Fibroblast of the aortic adventitia (primary cell): Measurements from ENCODE around the gene KLHDC9. TPM values are rescaled to one million over a fixed set of nuclear protein-coding genes. Genes with fewer than 3 reads are reported as not detected.
A peak's percentile ranks its signal among the peaks of the same experiment; 100 is the strongest.

Experiments
- DNase-seq: peaks from one replicate; pipeline ENCODE4 v3.0.0-alpha.2; 2010; ENCODE audit warnings: low read depth
- H3K4me3 ChIP-seq: 2 replicates; pipeline ENCODE4 v1.5.1; 2011; ENCODE audit warnings: low read depth, mild to moderate bottlenecking, control low read depth, low read length, moderate library complexity
- total RNA-seq: library from RNA; depleted of rRNA; stranded (reverse); fragments of >200 nt; gene quantifications from 2 replicates; pipeline ENCODE4 v1.2.3, GENCODE V29; 2012; ENCODE audit warnings: low replicate concordance
- TF ChIP-seq, protein P1 (sequence below): IDR thresholded peaks from 2 replicates; pipeline ENCODE4 v1.5.1; 2011; ENCODE audit warnings: mild to moderate bottlenecking, low read length, control low read depth, inconsistent platforms; ENCODE audit not compliant: insufficient read depth

Gene KLHDC9
- total RNA-seq, 1 donor = 0.90 TPM

DNA sequence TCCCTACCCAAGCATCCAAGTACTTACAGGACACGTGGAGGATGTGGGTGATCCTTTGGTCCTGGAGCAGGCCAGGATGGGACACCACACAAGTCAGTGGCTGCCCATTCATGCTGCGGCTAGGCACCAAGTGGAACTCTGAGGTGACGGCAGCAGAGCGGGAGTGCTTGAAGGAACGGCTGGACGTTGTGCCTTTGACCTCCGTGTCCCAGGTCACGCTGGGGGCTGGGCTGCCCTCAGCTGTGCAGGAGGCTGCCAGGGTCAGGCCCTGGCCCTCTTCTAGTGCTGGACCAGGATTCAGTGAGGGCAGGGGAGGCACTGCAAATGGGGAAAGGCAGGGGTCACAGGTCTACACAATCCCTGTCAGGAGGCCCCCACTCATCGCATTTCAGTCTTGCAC, 20.7 kb upstream of the KLHDC9 start:
- TF ChIP-seq, protein P1, sequence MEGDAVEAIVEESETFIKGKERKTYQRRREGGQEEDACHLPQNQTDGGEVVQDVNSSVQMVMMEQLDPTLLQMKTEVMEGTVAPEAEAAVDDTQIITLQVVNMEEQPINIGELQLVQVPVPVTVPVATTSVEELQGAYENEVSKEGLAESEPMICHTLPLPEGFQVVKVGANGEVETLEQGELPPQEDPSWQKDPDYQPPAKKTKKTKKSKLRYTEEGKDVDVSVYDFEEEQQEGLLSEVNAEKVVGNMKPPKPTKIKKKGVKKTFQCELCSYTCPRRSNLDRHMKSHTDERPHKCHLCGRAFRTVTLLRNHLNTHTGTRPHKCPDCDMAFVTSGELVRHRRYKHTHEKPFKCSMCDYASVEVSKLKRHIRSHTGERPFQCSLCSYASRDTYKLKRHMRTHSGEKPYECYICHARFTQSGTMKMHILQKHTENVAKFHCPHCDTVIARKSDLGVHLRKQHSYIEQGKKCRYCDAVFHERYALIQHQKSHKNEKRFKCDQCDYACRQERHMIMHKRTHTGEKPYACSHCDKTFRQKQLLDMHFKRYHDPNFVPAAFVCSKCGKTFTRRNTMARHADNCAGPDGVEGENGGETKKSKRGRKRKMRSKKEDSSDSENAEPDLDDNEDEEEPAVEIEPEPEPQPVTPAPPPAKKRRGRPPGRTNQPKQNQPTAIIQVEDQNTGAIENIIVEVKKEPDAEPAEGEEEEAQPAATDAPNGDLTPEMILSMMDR = no peak
- no peak for DNase-seq
- no peak overlapping the region for H3K4me3 ChIP-seq

- no peak for DNase-seq
- H3K4me3 ChIP-seq = no peak overlapping the region
- TF ChIP-seq, protein P1 = no peak
Measured at GRCh38 chr1:161079436-161080110, 18.6 kb upstream of the KLHDC9 start.

DNA sequence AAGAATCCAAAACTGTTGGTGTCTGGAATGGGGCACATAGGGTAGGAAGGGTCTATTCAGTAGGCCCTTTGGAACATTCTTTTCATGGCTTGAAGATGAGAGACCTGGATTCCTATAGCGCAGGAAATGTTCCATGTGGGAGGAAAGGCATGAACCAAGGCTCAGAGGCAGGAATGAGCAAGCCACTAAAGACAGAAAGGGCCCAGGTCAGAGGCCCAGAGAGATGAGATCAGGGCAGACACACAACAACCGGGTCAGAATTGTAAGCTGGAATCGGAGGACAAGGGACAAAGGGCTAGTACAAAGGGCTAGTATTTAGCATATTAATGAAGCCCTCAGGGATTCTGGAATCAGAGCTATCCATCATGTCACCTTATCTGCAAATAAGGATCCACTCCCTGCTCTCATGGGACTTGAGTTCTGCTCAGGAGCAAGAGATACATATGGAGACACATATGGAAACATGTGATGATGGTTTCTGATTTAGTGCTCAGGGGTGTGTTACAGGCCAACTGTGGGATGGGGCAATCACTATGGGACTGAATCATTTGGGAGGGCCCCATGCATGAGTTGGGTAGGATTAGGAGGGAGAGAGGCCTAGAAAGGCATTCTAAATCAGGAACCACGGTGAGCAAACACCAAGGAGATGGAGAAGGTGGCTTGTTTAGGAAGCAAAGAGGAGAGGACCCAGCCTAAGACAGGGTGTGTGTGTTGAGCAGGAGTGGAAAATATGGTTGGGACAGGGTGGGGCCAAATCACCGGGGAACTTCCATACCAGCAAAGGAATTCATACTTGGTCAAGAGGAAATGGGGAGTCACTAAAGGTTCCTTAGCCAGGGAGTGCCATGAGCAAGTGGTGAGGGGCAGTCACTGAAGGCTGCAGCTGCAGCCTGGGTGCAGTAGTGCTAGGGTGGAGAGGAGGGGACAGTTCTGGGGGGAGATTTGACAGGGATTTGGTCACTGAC, 17.4 kb upstream of the KLHDC9 start:
- H3K4me3 ChIP-seq = no peak overlapping the region

GRCh38 chr1:161081519-161081918, 16.6 kb upstream of the KLHDC9 start:
- DNase-seq = no peak
- no peak overlapping the region for H3K4me3 ChIP-seq
- TF ChIP-seq, protein P1 = no peak

More for the DNA sequence above, 17.4 kb upstream of the KLHDC9 start:
- TF ChIP-seq, protein P1 = no peak
- DNase-seq = peak; percentile 35

DNA sequence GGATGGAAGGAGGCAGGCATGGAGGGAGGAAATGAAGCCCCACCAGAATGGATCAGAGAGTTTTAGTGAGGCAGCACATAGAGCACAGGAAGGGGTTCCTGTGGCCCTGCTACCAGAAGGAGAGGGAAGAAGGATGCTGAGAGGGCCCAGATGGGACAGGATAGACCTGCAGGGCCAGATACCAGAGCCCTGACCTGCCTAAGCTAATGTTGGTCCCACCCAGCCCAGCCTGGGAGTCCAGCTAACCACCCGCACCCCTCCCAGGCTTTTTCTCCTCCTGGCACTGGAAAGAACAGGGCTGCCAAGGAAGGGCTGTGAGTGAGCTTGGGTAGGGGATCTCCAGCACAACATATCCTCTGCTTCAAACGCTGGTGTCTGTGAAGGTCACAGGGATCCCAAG, 15.7 kb upstream of the KLHDC9 start:
- H3K4me3 ChIP-seq = no peak overlapping the region
- DNase-seq = no peak
- TF ChIP-seq, protein P1 = no peak

DNA sequence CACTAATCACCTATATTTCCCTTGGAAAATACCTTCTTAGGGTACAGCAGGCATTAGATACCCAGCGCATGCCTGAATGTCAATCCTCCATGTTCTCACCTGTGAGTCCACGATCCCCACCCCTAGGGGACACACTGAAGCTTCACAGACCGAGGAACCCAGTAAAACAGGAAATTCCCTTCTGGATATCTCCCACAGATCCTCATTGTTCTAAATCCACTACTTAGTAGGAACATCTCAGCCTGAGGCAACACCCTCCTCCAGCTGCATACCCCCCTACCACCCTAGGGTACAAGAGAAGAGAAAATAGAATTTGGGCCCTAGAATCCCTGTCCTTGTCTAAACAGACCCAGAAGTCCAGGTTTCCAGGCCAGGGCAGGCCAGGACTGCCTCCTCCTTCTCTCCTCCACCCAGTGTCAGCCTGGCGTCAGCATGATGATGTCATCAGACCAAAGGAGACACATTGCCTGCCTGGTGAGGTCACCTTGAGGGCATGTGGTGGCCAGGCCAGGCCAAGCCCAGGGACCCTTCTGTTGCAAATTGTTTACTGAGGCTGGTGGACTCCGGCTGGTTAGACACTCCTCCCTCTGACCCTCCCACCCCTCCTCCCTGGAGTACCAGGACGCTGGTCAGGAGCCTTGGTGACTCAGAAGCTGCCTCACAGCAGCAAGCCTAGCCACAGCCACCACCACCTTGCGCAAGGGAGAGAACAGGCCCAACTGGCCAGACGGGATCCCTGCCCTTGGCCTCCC, 15.0 kb upstream of the KLHDC9 start:
- DNase-seq = peak; percentile 89
- no peak overlapping the region for H3K4me3 ChIP-seq
- TF ChIP-seq, protein P1 = no peak
